HL-60 (cell line): ENCODE data around the gene AGAP1.

Source experiments
- DNase-seq, 2 experiments: peaks; one replicate each; pipeline ENCODE4 v3.0.0-alpha.2; 2010 to 2020; ENCODE audit warnings: low read depth in 1 of 2, low spot score in 1 of 2
- H3K27ac ChIP-seq: fragments of 250-450 bp; sonication (Bioruptor Pico); replicated peaks from 2 replicates; pipeline ENCODE4 v1.5.1; 2020; ENCODE audit warnings: mild to moderate bottlenecking, moderate library complexity
- H3K27me3 ChIP-seq: fragments of 250-450 bp; sonication (Bioruptor Pico); 2 replicates; pipeline ENCODE4 v1.5.1; 2021; ENCODE audit warnings: mild to moderate bottlenecking, moderate library complexity; ENCODE audit not compliant: insufficient read depth, poor library complexity, severe bottlenecking
- H3K4me3 ChIP-seq: replicated peaks from 2 replicates; pipeline ENCODE4 v1.5.1; 2011; ENCODE audit warnings: mild to moderate bottlenecking, control low read depth, low read length; ENCODE audit not compliant: insufficient read depth
- CTCF ChIP-seq: IDR thresholded peaks from one replicate; pipeline ENCODE4 v1.5.1; 2011; ENCODE audit warnings: low read length, control low read depth, inconsistent platforms; ENCODE audit not compliant: insufficient read depth
- GABPA ChIP-seq: IDR thresholded peaks from 2 replicates; pipeline ENCODE4 v1.6.1; 2012; ENCODE audit warnings: low read depth
- POLR2AphosphoS5 ChIP-seq: IDR thresholded peaks from 2 replicates; pipeline ENCODE4 v1.6.1; 2012; ENCODE audit warnings: low read depth
- SPI1 ChIP-seq: IDR thresholded peaks from 2 replicates; pipeline ENCODE4 v1.6.1; 2012; ENCODE audit warnings: low read depth, mild to moderate bottlenecking, borderline replicate concordance
- TF ChIP-seq, protein P1 (sequence below): IDR thresholded peaks from 2 replicates; pipeline ENCODE4 v1.6.1; 2012; ENCODE audit warnings: low read depth; ENCODE audit not compliant: insufficient replicate concordance

The AGAP1 gene

DNA sequence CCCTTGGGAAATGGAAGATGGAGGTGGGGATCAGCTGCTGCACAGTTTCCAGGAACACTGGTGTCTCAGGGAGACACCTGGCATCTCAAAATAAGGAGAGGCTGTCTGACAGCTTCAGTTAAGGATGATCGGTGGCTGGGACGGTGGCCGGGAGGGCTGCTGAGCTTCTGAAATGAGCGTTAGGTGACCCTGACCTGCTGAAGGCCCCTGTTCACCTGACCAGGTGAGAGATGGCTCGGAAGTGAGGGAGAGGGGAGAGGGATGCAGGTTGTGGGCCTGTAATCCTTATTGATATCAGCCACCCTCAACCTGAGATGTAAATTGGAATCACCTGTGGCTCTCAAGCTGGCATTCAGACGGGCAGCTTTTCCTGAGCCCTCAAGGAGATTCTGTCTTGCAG is 99.0 kb downstream of the AGAP1 start:
- Histone ChIP-seq H3K4me3 (no peak overlapping the region), H3K27me3 (no peaks in the 10 kb centered on the region), H3K27ac (no peak overlapping the region)
- TF ChIP-seq GABPA, result no peak
- TF ChIP-seq POLR2AphosphoS5, result no peak
- no peak for TF ChIP-seq SPI1
- TF ChIP-seq, protein P1, sequence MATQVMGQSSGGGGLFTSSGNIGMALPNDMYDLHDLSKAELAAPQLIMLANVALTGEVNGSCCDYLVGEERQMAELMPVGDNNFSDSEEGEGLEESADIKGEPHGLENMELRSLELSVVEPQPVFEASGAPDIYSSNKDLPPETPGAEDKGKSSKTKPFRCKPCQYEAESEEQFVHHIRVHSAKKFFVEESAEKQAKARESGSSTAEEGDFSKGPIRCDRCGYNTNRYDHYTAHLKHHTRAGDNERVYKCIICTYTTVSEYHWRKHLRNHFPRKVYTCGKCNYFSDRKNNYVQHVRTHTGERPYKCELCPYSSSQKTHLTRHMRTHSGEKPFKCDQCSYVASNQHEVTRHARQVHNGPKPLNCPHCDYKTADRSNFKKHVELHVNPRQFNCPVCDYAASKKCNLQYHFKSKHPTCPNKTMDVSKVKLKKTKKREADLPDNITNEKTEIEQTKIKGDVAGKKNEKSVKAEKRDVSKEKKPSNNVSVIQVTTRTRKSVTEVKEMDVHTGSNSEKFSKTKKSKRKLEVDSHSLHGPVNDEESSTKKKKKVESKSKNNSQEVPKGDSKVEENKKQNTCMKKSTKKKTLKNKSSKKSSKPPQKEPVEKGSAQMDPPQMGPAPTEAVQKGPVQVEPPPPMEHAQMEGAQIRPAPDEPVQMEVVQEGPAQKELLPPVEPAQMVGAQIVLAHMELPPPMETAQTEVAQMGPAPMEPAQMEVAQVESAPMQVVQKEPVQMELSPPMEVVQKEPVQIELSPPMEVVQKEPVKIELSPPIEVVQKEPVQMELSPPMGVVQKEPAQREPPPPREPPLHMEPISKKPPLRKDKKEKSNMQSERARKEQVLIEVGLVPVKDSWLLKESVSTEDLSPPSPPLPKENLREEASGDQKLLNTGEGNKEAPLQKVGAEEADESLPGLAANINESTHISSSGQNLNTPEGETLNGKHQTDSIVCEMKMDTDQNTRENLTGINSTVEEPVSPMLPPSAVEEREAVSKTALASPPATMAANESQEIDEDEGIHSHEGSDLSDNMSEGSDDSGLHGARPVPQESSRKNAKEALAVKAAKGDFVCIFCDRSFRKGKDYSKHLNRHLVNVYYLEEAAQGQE, result no peak
- TF ChIP-seq CTCF, result no peak
- no peak for DNase-seq

DNA sequence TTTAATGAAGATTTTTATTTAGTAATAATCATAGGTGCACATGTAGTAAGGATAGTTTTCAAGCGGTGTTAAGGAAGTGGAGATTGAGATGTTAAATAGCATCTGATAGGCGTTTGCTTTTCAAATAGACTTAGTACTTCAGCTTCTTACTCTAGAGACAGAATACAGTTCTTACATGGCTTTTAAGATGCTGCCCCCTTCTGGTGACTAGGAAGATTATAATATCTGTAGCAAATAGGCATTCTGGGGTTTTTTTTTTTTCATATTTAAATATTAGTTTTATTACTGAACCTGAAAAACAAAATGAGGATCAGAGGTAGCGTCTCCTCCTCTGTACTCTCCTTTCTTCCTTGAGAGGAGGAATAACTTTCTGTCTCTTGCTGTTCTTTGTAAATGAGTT is 100.2 kb downstream of the AGAP1 start:
- H3K27ac ChIP-seq, result no peak overlapping the region
- H3K27me3 ChIP-seq, result no peaks in the 10 kb centered on the region
- TF ChIP-seq CTCF (peak; percentile 8), SPI1 (no peak)
- H3K4me3 ChIP-seq, result no peak overlapping the region
- DNase-seq, result peak; percentile 5 to 15

- TF ChIP-seq POLR2AphosphoS5, result no peak
- TF ChIP-seq, protein P1, result no peak
- no peak for TF ChIP-seq SPI1
- TF ChIP-seq CTCF, result no peak
- no peak for TF ChIP-seq GABPA
- Histone ChIP-seq H3K27me3 (no peaks in the 10 kb centered on the region), H3K4me3 (no peak overlapping the region), H3K27ac (no peak overlapping the region)
- DNase-seq, result no peak
Observed at GRCh38 chr2:235594964-235595363, 101.1 kb downstream of the AGAP1 start.

GRCh38 chr2:235595422-235596010 is 101.7 kb downstream of the AGAP1 start:
- TF ChIP-seq CTCF (peak; percentile 74), POLR2AphosphoS5 (no peak)
- Histone ChIP-seq H3K27me3 (no peaks in the 10 kb centered on the region), H3K4me3 (no peak overlapping the region), H3K27ac (no peak overlapping the region)
- peak; percentile 11 to 43 for DNase-seq
